HepG2 (cell line): ENCODE data around the gene IRF6. TPM values are rescaled to one million over a fixed set of nuclear protein-coding genes. Genes with fewer than 3 reads are reported as not detected.
A peak's percentile ranks its signal among the peaks of the same experiment; 100 is the strongest.

Experiments used
- AHR ChIP-seq: IDR thresholded peaks from 2 replicates; pipeline ENCODE4 v1.6.1; 2018; ENCODE audit warnings: missing genetic modification reagents, missing compliant biosample characterization
- CEBPG ChIP-seq: IDR thresholded peaks from 2 replicates; pipeline ENCODE4 v1.6.1; 2016
- CENPBD1 ChIP-seq: sonication (generic); formaldehyde crosslinking; IDR thresholded peaks from 2 replicates; pipeline ENCODE4 v1.8.0; 2022; ENCODE audit warnings: missing genetic modification reagents, low read depth, mild to moderate bottlenecking, borderline replicate concordance
- EZH2 ChIP-seq: conservative IDR thresholded peaks from 2 replicates; pipeline ENCODE4 v1.6.1; 2012; ENCODE audit warnings: mild to moderate bottlenecking, low read depth, low read length, moderate library complexity
- MED1 ChIP-seq: sonication (generic); formaldehyde crosslinking; IDR thresholded peaks from 2 replicates; pipeline ENCODE4 v1.4.0; 2020; ENCODE audit warnings: missing genetic modification reagents
- MYNN ChIP-seq: sonication (generic); formaldehyde crosslinking; IDR thresholded peaks from 2 replicates; pipeline ENCODE4 v1.4.0; 2020; ENCODE audit warnings: mild to moderate bottlenecking, low read depth, missing genetic modification reagents
- PATZ1 ChIP-seq: sonication (generic); formaldehyde crosslinking; IDR thresholded peaks from 2 replicates; pipeline ENCODE4 v1.4.0; 2020; ENCODE audit warnings: missing genetic modification reagents
- PBX3 ChIP-seq: sonication (generic); formaldehyde crosslinking; IDR thresholded peaks from 2 replicates; pipeline ENCODE4 v1.8.1; 2023; ENCODE audit warnings: missing genetic modification reagents, inconsistent platforms, borderline replicate concordance
- POLR2G ChIP-seq: fragments of 200-400 bp; formaldehyde crosslinking; IDR thresholded peaks from 2 replicates; pipeline ENCODE4 v1.6.1; 2018; ENCODE audit warnings: mild to moderate bottlenecking, low read depth, low read length, moderate library complexity
- REPIN1 ChIP-seq: sonication (generic); formaldehyde crosslinking; IDR thresholded peaks from 2 replicates; pipeline ENCODE4 v1.8.0; 2022; ENCODE audit warnings: missing genetic modification reagents, low read depth, mild to moderate bottlenecking, borderline replicate concordance
- SOX6 ChIP-seq, 2 experiments: fragments of 450-650 bp in 1 of 2; sonication (generic) in 1 of 2; formaldehyde crosslinking in 1 of 2; IDR thresholded peaks; 2 replicates each; pipeline versions ENCODE4 v1.4.0 to v1.6.1; 2017 to 2020; ENCODE audit warnings: antibody characterized with exemption in 1 of 2, mild to moderate bottlenecking in 1 of 2, missing genetic modification reagents in 1 of 2
- TAF15 ChIP-seq: fragments of 200-400 bp; formaldehyde crosslinking; IDR thresholded peaks from one replicate; pipeline ENCODE4 v1.6.1; 2018; ENCODE audit warnings: mild to moderate bottlenecking, low read depth, low read length; ENCODE audit not compliant: poor library complexity, severe bottlenecking
- TBP ChIP-seq: sonication (generic); formaldehyde crosslinking; IDR thresholded peaks from 2 replicates; pipeline ENCODE4 v1.5.0; 2020; ENCODE audit warnings: missing genetic modification reagents
- TRIM24 ChIP-seq: sonication (generic); formaldehyde crosslinking; IDR thresholded peaks from 2 replicates; pipeline ENCODE4 v1.8.0; 2022; ENCODE audit warnings: mild to moderate bottlenecking, missing genetic modification reagents
- ZNF431 ChIP-seq: sonication (generic); formaldehyde crosslinking; IDR thresholded peaks from 2 replicates; pipeline ENCODE4 v1.9.0; 2022; ENCODE audit warnings: missing genetic modification reagents, low read depth, mild to moderate bottlenecking, borderline replicate concordance
- ZNF446 ChIP-seq: sonication (generic); formaldehyde crosslinking; IDR thresholded peaks from 2 replicates; pipeline ENCODE4 v1.5.0; 2020; ENCODE audit warnings: mild to moderate bottlenecking, missing genetic modification reagents
- ZNF547 ChIP-seq: sonication (generic); formaldehyde crosslinking; IDR thresholded peaks from 2 replicates; pipeline ENCODE4 v1.5.1; 2020; ENCODE audit warnings: mild to moderate bottlenecking, missing genetic modification reagents
- ZNF577 ChIP-seq: sonication (generic); formaldehyde crosslinking; IDR thresholded peaks from 2 replicates; pipeline ENCODE4 v1.4.0; 2020; ENCODE audit warnings: mild to moderate bottlenecking, low read depth, missing genetic modification reagents, borderline replicate concordance
- ZNF713 ChIP-seq: sonication (generic); formaldehyde crosslinking; IDR thresholded peaks from 2 replicates; pipeline ENCODE4 v1.4.0; 2020; ENCODE audit warnings: mild to moderate bottlenecking, missing genetic modification reagents
- ZNF720 ChIP-seq: sonication (generic); formaldehyde crosslinking; IDR thresholded peaks from 2 replicates; pipeline ENCODE4 v1.4.0; 2020; ENCODE audit warnings: missing genetic modification reagents
- ZNF780A ChIP-seq: sonication (generic); formaldehyde crosslinking; IDR thresholded peaks from 2 replicates; pipeline ENCODE4 v1.8.0; 2022; ENCODE audit warnings: mild to moderate bottlenecking, missing genetic modification reagents, moderate library complexity
- polyA plus RNA-seq, 8 experiments: library from polyadenylated mRNA; depleted of rRNA in 3 of 8; stranded (reverse) in 7 of 8; unstranded in 1 of 8; fragments of >200 nt; fragmentation: Illumina TruSeq in 4 of 8; extraction: Trizol in 4 of 8; gene quantifications; 2 replicates each; pipeline versions ENCODE4 v1.2.1 to v1.2.3, GENCODE V29; 2011 to 2016; ENCODE audit warnings: low read depth in 4 of 8, missing spikeins in 1 of 8, mixed read lengths in 1 of 8; ENCODE audit not compliant: insufficient read depth in 1 of 8
- total RNA-seq, 5 experiments: library from RNA; depleted of rRNA; stranded (reverse); fragments of >200 nt; fragmentation: Illumina TruSeq; extraction: Trizol; gene quantifications; 2 replicates each; pipeline ENCODE4 v1.2.3, GENCODE V29; 2016; ENCODE audit warnings: low read depth in 1 of 5
- TF ChIP-seq, protein P1 (sequence below): sonication (generic); formaldehyde crosslinking; IDR thresholded peaks from 2 replicates; pipeline ENCODE4 v1.4.0; 2020; ENCODE audit warnings: missing genetic modification reagents, borderline replicate concordance

IRF6 gene
- total and polyA plus RNA-seq, 2 of the 13 experiments (the other 11 are each of a cell fraction or from before 2014, with no cell fraction given): 0.02 TPM; not detected in 1

GRCh38 chr1:209784265-209785169 is 21.4 kb downstream of the IRF6 start, which contains the start of gene C1orf74 (continued):
- TF ChIP-seq TAF15 (no peak), MED1 (CRISPR knock-in tag) (0 out of 2 replicates have a peak, but pooled peaks have one; percentile 15), ZNF547 (CRISPR knock-in tag) (0 out of 2 replicates have a peak, but pooled peaks have one; percentile 27), CENPBD1 (CRISPR knock-in tag) (no peak), EZH2 (no peak), ZNF713 (CRISPR knock-in tag) (no peak), ZNF431 (CRISPR knock-in tag) (0 out of 2 replicates have a peak, but pooled peaks have one; percentile 47), AHR (no peak), TRIM24 (CRISPR knock-in tag) (no peak), SOX6 (IDR thresholded peaks at IDR 0.05) (no peak), SOX6 (CRISPR knock-in tag; IDR thresholded peaks at IDR 0.05) (peak; percentile 21; the same call in 1 of the 2 replicates), TBP (no peak), PATZ1 (CRISPR knock-in tag) (peak; percentile 24; the same call in 1 of the 2 replicates), PBX3 (CRISPR knock-in tag) (no peak), POLR2G (peak; percentile 79), CEBPG (CRISPR knock-in tag) (0 out of 2 replicates have a peak, but pooled peaks have one; percentile 12), MYNN (CRISPR knock-in tag) (no peak), ZNF720 (CRISPR knock-in tag) (no peak), REPIN1 (peak; percentile 66; the same call in 1 of the 2 replicates), ZNF446 (CRISPR knock-in tag) (no peak), ZNF577 (CRISPR knock-in tag) (no peak), ZNF780A (CRISPR knock-in tag) (no peak)
- TF ChIP-seq, protein P1, sequence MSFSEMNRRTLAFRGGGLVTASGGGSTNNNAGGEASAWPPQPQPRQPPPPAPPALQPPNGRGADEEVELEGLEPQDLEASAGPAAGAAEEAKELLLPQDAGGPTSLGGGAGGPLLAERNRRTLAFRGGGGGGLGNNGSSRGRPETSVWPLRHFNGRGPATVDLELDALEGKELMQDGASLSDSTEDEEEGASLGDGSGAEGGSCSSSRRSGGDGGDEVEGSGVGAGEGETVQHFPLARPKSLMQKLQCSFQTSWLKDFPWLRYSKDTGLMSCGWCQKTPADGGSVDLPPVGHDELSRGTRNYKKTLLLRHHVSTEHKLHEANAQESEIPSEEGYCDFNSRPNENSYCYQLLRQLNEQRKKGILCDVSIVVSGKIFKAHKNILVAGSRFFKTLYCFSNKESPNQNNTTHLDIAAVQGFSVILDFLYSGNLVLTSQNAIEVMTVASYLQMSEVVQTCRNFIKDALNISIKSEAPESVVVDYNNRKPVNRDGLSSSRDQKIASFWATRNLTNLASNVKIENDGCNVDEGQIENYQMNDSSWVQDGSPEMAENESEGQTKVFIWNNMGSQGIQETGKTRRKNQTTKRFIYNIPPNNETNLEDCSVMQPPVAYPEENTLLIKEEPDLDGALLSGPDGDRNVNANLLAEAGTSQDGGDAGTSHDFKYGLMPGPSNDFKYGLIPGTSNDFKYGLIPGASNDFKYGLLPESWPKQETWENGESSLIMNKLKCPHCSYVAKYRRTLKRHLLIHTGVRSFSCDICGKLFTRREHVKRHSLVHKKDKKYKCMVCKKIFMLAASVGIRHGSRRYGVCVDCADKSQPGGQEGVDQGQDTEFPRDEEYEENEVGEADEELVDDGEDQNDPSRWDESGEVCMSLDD (CRISPR knock-in tag): no peak
